Sciatic nerve (tissue), 2 donors: ENCODE measurements around the gene NANOS3. TPM values are rescaled to one million over a fixed set of nuclear protein-coding genes. Genes with fewer than 3 reads are reported as not detected.
A peak's percentile ranks its signal among the peaks of the same experiment; 100 is the strongest.
"Not testable (repeated sequence)": the region's sequence is repeated elsewhere in the genome, so short reads cannot be mapped to it uniquely, and the experiment has no call there.

Source experiments
- ATAC-seq: fragments of 200-7000 bp; cut with Tn5 transposase; one replicate; pipeline ENCODE4 v1.9.1; 2020; ENCODE audit warnings: mild to moderate bottlenecking, moderate library complexity
- DNase-seq: peaks from one replicate; pipeline ENCODE4 v3.0.0-alpha.2; 2020; ENCODE audit warnings: low spot score
- intact Hi-C: fragments of 100-400 bp; cut with DNase I; formaldehyde crosslinking; loops from one replicate; pipeline ENCODE4 v1.14.2; 2022
- total RNA-seq: library from RNA; stranded (reverse); fragmentation: NEBNext Ultra II Directional; extraction: Animal tissue kit (Norgen Biotek cat#: 25700); gene quantifications from one replicate; pipeline ENCODE4 v1.2.1, GENCODE V29; 2021
- donor health status: DM: no; HTN: no; CAD: no.
- donor health status: DM: no; HTN: no; CAD: no.

The NANOS3 gene
- total RNA-seq, 1 donor from 2014 or later = 1.4 TPM

DNA sequence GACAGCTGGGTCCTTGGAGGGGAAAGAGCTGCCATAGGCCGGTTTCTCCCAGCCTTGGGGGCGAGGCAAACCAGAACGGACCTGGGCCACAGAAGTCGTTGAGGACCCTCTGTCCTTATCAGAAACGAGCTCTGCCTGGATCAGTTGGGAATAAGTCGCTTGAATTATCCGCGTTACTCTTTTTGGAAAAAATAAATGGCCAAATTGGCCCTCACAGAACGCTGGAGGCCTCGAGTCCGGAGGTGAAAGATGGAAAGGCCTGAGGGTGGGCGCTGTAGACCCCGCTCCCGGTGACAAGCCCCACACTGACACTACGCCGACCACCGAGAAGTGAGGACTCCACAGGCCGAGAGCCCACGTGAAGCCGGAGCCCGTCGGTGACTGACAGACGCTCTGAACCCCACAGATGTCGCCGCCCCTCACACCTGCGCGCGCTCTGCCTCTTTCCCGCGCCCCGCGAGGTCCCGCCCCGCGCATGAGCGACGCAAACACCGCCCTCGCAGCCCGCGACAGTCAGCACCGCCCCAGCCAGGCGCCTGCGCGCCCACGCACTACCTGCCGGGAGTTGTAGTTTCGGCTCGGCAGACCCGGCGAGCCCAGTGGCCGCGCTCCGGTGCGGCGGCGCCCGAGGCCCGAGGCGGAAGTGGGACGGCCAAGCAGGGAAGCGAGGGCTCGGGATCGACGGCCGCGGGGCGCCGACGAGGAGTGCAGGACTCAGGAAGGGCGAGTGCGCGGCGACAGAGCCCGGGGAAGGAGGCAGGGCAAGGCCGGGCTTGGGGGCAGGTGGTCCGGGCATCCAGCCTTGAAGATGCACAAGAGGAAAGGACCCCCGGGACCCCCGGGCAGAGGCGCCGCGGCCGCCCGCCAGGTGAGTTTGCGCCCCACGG lies 28.9 kb downstream of the NANOS3 start, which contains the start of the genes BRME1 and CC2D1A:
Gene BRME1 (minus strand): TSS at position 484 of the 887 bp plus-strand sequence. CDS start 1,225 bp downstream, outside the sequence.
Gene CC2D1A (plus strand): TSS at position 568 of the 887 bp plus-strand sequence. CDS start 241 bp downstream, at position 809.
- ATAC-seq = peak; percentile 97
- intact Hi-C loops = no loop called here
- peak; percentile 96 for DNase-seq

DNA sequence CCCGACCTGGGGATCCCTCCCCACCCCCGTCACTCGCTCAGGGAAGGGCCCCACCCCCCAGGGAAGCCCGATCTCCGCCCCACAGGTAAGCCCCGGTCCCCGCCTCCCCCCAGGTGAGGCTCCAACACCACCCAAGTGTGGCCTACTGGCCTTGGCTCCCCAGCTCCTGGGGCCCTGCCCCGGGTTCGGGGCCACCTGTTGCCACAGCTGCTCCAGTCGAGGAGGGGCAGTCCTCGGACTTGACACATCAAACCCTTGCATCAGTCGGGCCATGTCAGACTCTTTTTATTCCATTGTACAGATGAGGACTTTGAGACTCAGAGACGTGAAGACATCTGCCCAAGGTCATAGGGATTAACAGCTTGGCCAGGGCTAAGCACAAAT lies 29.6 kb downstream of the NANOS3 start:
- ATAC-seq = peak; percentile 21
- intact Hi-C loops = no loop called here
- no peak for DNase-seq

DNA sequence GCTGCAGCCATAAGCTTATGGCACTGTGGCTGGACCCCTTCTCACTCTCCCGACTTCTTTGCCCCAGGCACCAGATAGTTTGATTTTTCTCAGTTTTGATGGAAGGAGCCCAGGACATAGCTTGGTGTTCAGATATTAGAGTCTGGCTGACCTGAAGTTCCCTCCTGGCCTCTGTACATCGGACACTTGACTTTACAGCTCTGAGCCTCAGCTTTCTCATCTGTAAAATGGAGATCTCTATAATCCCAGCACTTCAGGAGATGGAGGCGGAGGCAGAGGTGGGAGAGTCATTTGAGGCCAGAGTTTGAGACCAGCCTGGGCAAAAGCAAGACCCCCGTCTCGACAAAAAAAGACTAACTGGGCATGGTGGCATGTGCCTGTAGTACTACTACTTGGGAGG lies 30.0 kb downstream of the NANOS3 start:
- intact Hi-C loops = no loop called here
- no peak for DNase-seq

DNA sequence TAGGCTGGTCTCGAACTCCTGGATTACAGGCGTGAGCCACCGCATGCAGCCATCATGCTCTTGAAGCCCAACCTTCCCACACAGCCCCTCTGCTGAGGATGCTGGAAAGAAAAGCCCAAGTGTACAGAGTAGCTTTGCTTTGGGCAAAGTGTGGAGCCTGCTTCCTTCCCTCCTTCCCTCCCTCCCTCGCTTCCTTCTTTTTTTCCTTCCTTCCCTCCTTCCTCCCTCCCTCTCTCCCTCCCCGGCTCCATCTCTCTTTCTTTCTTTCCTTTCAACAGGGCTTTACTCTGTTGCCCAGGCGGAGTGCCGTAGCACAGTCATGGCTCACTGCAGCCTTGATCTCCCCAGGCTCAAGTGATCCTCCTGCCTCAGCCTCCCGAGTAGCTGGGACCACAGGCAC lies 31.7 kb downstream of the NANOS3 start:
- ATAC-seq = no peak
- intact Hi-C loops = no loop called here
- no peak for DNase-seq

More for the DNA sequence above, 30.0 kb downstream of the NANOS3 start:
- ATAC-seq = no peak

DNA sequence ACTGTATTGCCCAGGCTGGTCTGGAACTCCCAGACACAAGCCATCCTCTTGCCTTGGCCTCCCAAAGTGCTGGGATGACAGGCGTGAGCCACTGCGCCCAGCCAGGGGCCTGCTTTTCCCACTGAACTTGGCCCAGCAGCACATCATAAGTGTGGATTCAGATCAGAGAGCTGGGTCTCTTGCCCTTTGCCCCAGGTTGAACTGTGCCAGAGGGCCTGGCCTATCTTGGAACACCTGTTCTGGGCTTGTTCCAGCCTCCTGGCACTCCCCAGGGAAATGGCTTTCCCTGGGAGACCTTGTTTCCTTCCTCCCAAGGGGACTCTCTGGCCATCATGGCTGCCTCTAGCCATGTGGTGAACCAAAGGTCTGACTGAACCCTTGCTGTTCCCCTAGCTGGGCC lies 32.5 kb downstream of the NANOS3 start:
- no peak for DNase-seq
- no peak for ATAC-seq
- intact Hi-C loops = no loop called here

DNA sequence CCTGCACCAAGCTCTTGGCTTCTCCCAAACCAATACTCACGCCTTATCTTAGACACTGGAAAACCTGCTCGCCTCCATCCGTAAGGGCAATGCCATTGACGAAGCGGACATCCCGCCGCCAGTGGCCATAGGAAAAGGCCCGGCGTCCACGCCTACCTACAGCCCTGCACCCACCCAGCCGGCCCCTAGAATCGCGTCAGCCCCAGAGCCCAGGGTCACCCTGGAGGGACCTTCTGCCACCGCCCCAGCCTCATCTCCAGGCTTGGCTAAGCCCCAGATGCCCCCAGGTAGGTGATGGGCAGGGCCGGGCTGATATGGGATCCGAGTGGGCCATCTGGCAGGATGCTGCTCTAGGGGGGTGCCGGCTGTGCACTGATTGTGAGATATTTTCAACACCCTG lies 36.4 kb downstream of the NANOS3 start:
- intact Hi-C loops = no loop called here
- no peak for ATAC-seq
- DNase-seq = no peak

DNA sequence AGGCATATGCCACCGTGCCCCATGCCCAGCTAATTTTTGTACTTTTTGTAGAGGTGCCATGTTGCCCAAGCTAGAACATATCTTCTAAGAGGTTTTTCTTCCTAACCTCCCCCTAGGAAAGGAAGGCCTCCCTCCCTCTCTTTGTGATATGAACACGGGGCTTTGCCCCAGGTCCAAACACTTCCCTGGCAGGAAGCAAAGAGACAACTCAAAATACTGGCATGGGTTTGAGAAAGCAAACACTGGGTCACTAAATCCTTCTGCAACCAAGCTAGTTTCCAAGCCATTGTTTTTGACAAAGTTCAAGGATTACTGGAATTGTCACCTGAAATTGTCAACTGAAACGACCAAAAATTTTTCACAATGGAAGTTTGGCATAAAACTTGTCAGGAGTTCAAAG lies 37.8 kb downstream of the NANOS3 start:
- ATAC-seq (no peak), DNase-seq (no peak)
- intact Hi-C loops = no loop called here

DNA sequence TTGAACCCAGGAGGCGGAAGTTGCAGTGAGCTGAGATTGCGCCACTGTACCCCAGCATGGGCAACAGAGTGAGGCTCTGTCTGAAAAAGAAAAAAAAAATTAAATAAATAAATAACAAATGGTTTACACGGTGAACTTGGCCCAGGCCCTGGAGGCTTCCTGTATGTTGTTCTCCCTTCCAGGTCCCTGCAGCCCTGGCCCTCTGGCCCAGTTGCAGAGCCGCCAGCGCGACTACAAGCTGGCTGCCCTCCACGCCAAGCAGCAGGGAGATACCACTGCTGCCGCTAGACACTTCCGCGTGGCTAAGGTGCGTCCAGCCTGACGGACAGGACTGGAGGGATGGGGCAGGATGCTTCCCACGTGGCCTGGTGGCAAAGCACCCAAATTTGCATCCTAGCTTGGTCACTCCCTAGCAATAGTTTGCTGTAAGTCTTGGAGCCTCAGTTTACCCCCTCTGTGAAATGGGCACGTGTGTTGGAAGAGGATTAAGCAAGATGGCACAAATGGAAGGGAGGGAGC lies 41.0 kb downstream of the NANOS3 start:
- DNase-seq (no peak), ATAC-seq (no peak)
- intact Hi-C loops = no loop called here

DNA sequence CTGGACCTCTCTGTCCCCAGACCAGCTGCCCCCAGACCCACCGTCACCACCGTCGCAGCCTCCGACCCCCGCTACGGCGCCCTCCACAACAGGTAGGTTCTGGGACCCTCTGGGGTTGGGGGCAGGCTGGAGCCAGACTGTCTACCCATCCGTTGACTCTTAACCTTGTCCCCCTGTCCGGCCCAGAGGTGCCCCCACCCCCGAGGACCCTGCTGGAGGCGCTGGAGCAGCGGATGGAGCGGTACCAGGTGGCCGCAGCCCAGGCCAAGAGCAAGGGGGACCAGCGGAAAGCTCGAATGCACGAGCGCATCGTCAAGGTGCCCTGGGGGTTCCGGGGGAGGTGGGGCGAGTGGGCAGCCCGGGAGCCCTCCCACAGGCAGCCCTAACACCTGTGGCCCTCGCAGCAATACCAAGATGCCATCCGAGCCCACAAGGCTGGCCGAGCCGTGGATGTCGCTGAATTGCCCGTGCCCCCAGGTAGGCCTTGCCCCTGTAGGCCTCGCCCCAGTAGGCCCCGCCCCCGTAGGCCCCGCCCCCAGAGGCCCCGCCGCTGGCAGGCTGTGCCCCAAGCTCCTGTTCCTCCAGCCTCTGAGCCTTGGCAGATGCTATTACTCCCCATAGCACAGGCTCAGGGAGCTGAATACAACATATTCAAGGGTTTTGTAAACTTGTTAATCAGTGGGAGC lies 41.9 kb downstream of the NANOS3 start:
- intact Hi-C loops = no loop called here
- DNase-seq = no peak
- ATAC-seq = no peak

DNA sequence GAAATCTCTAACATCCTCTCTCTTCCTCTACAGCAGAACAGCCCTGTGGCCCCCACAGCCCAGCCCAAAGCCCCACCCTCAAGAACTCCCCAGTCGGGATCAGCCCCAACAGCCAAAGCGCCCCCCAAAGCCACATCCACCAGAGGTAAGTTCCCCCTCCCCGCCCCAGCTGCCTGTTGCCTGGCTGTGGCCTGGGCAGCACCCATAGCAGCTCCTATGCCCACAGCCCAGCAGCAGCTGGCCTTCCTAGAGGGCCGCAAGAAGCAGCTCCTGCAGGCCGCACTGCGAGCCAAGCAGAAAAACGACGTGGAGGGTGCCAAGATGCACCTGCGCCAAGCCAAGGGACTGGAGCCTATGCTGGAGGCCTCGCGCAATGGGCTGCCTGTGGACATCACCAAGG lies 43.6 kb downstream of the NANOS3 start:
- intact Hi-C loops = no loop called here

DNA sequence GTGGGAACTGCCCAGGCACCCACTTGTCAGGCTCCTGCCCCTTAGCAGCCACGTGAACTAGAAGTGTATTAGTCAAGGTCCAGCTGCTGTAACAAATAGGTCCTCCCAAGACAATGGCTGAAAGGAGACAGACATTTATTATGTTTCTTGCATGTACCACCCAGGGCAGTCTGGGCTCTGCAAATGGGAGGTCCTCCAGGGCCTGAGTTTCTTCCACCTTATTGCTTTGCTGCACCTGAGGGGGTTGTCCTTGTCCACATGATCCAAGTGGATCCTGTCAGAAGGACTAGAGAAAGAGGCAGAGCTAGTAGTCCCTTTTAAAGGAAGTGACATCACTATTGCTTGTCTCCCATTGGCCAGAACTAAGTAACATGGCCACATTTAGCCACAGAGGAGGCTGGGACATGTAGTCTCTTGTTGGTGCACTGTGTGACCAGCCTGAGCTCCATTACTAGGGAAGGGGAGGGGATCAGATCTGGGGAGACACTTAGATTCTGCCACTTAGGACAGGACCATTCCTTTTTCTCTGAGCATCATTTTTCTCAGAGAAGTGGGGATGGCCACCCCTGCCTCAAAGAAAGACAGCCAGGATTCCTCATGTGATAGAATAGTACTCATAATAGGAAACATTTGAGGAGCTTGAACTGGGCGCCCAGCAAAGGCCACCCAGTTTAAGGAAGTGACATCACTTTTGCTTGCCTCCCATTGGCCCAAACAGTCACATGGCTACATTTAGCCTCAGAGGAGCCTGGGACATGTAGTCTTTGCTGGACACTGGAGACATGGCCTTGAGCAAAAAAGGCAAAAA lies 44.2 kb downstream of the NANOS3 start:
- ATAC-seq (peak; percentile 82), DNase-seq (no peak)
- intact Hi-C loops = no loop called here

More for the DNA sequence above, 43.6 kb downstream of the NANOS3 start:
- DNase-seq (no peak), ATAC-seq (no peak)

DNA sequence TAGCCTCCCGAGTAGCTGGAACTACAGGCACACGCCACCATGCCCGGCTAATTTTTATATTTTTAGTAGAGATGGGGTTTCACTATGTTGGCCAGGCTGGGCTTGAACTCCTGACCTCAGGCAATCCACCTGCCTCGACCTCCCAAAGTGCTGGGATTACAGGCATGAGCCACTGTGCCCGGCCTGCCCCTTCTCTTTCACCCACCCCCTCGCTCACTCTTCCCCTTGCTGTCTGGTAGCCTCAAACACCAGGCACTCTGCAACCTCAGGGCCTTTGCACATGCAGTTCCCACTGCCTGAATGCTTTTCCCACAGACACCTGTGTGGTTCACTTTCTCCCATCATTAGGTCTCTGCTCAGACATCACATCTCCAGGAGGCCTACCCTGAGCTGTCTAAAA lies 45.2 kb downstream of the NANOS3 start:
- ATAC-seq, intact Hi-C loops, DNase-seq: not testable (repeated sequence)

DNA sequence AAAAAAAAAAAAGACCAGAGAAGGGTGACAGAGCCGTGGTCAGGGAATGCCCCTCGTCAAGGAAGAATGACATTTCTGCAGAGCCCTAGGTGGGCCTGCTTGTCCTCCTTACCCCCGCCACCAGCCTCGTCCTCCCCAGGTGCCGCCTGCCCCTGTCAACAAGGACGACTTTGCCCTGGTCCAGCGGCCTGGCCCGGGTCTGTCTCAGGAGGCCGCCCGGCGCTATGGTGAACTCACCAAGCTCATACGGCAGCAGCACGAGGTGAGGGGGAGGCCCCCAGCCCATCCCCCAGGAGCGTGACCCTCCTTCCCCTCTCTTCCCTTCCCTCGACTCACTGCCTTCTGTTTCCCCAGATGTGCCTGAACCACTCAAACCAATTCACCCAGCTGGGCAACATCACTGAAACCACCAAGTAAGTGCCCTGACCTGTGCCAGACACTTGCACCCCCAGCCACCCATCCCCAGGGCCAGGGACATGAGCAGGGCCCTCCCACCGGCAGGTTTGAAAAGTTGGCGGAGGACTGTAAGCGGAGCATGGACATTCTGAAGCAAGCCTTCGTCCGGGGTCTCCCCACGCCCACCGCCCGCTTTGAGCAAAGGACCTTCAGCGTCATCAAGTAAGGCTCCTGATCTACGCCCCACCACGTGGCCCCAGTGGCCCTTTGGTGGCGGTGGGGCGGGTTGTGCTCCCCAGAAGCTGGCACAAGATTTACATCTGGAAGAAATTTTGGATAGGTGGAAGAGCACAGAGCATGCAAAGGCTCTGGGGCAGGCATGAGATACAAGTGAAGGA lies 46.5 kb downstream of the NANOS3 start:
- ATAC-seq (no peak), DNase-seq (no peak)
- intact Hi-C loops = no loop called here

DNA sequence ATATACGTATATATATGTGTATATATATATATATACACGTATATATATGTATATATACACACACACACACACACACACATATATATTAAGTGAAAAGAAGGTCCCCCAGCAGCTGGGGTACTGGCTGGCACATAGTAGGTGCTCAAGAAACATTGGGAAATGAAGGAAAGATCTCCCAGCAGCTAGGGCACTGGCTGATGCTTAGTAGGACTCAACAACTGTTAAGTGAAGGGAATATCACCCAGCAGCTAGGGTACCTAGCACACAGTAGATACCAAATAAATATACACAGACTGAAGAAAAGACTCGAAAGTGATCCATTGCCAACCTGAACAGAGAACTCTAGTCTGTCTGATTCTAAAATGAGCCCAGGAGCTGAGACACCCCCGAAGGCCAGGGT lies 49.1 kb downstream of the NANOS3 start:
- DNase-seq (no peak), ATAC-seq (no peak)
- intact Hi-C loops = no loop called here

DNA sequence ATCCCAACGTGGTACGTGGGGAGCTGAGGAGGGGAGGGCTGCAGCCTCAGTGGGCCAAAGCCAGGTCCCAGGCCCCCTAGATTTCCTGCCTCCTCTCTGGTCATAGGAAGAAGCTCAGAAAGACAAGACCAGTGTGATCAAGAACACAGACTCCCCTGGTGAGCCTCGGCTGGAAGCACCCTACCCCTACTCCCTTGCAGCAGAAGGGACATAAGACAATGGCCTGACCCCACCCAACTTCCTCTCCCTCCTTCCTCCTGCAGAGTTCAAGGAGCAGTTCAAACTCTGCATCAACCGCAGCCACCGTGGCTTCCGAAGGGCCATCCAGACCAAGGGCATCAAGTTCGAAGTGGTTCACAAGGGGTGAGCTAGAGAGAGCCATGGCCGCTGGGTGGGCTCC lies 49.8 kb downstream of the NANOS3 start:
- DNase-seq = no peak
- no peak for ATAC-seq
- intact Hi-C loops = no loop called here

DNA sequence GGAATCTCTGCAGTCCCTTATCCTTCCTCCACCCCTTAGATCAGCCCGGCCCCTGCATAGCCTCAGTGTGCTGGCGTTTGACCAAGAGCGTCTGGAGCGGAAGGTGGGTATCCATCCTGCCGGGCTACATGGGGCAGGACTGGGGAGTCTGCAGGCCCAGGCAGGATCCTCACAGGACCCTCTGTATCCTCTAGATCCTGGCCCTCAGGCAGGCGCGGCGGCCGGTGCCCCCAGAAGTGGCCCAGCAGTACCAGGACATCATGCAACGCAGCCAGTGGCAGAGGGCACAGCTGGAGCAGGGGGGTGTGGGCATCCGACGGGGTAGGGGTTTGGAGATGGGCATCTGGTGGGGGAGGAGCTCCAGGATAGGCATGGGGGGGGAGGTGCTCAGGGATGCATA lies 52.4 kb downstream of the NANOS3 start:
- ATAC-seq = no peak
- no peak for DNase-seq
- intact Hi-C loops = no loop called here

DNA sequence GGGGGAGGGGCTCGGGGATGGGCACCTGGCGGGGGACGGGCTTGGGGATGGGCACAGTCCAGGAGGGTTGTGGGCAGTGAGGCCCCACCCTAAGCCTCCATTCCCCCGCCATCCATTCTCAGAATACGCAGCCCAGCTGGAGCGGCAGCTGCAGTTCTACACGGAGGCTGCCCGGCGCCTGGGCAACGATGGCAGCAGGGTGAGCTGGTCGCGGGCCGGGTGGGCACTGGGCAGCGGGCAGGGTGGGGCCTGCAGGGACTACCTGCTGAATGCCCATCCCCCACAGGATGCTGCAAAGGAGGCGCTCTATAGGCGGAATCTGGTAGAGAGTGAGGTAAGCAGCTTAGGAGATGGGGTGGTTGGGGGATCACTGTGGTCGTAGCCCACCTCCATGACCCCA lies 53.0 kb downstream of the NANOS3 start:
- intact Hi-C loops = no loop called here
- DNase-seq (no peak), ATAC-seq (no peak)
